Endodermal cell (in vitro differentiated cells): ENCODE results near the gene GRM8. TPM values are rescaled to one million over a fixed set of nuclear protein-coding genes. Genes with fewer than 3 reads are reported as not detected.
A peak's percentile ranks its signal among the peaks of the same experiment; 100 is the strongest.

Experiments used
- DNase-seq: peaks from one replicate; pipeline ENCODE4 v3.0.0-alpha.2; 2017
- H3K27ac ChIP-seq: 2 replicates; pipeline ENCODE4 v1.5.1; 2013; ENCODE audit warnings: mild to moderate bottlenecking, low read depth, low read length, moderate library complexity
- H3K27me3 ChIP-seq: 2 replicates; pipeline ENCODE4 v1.6.1; 2013; ENCODE audit warnings: mild to moderate bottlenecking, low read length, moderate library complexity; ENCODE audit not compliant: insufficient read depth, control insufficient read depth, poor library complexity, severe bottlenecking
- H3K36me3 ChIP-seq: 2 replicates; pipeline ENCODE4 v1.7.0; 2013; ENCODE audit warnings: mild to moderate bottlenecking, low read length, moderate library complexity; ENCODE audit not compliant: control insufficient read depth, insufficient read depth
- H3K4me1 ChIP-seq: one replicate; pipeline ENCODE4 v1.7.0; 2013; ENCODE audit warnings: low read length; ENCODE audit not compliant: control insufficient read depth, insufficient read depth
- H3K4me3 ChIP-seq: 2 replicates; pipeline ENCODE4 v1.5.1; 2013; ENCODE audit warnings: mild to moderate bottlenecking, low read length, moderate library complexity
- H3K9ac ChIP-seq: 2 replicates; pipeline ENCODE4 v1.6.1; 2013; ENCODE audit warnings: mild to moderate bottlenecking, low read length, moderate library complexity; ENCODE audit not compliant: poor library complexity, severe bottlenecking; ENCODE audit errors: extremely low read depth
- H3K9me3 ChIP-seq: 2 replicates; pipeline ENCODE4 v1.6.1; 2013; ENCODE audit warnings: mild to moderate bottlenecking, low read length, moderate library complexity; ENCODE audit not compliant: control insufficient read depth
- H3K27ac Mint-ChIP-seq: 2 replicates; pipeline ENCODE4 v1.8.0; 2020; ENCODE audit warnings: mixed read lengths
- H3K27me3 Mint-ChIP-seq: 2 replicates; pipeline ENCODE4 v1.8.0; 2021; ENCODE audit warnings: mild to moderate bottlenecking, mixed read lengths; ENCODE audit not compliant: insufficient read depth
- H3K36me3 Mint-ChIP-seq: 2 replicates; pipeline ENCODE4 v1.8.0; 2020; ENCODE audit warnings: low read depth, mixed read lengths
- H3K4me1 Mint-ChIP-seq: 2 replicates; pipeline ENCODE4 v1.8.0; 2020; ENCODE audit warnings: mixed read lengths
- H3K4me3 Mint-ChIP-seq: 2 replicates; pipeline ENCODE4 v1.8.0; 2020; ENCODE audit warnings: mild to moderate bottlenecking, moderate library complexity, mixed read lengths
- H3K9me3 Mint-ChIP-seq: 2 replicates; pipeline ENCODE4 v1.8.0; 2020; ENCODE audit warnings: mild to moderate bottlenecking, mixed read lengths
- CTCF ChIP-seq: fragments of 200-600 bp; sonication (generic); conservative IDR thresholded peaks from 2 replicates; pipeline ENCODE4 v1.5.0; 2021; ENCODE audit warnings: antibody characterized with exemption, mild to moderate bottlenecking
- WGBS, 2 experiments: methylation state at CpG; one replicate each; pipeline versions ENCODE4 v1.1.5 to v1.1.7; 2013; ENCODE audit warnings: missing lambda C conversion rate in 2 of 2, mixed read lengths in 1 of 2; ENCODE audit not compliant: insufficient coverage in 1 of 2, insufficient read length in 1 of 2; 5-methylcytosine and 5-hydroxymethylcytosine counted together
- microRNA-seq: library from miRNA; unstranded; fragments of <30 nt; microRNA quantifications from one replicate; pipeline ENCODE4 v1.2.0, GENCODE V29; 2020; ENCODE audit warnings: borderline microRNAs expressed
- total RNA-seq, 2 donors: library from RNA; stranded (reverse); fragmentation: NEBNext Ultra II Directional in 1 of 2; extraction: Animal tissue kit (Norgen Biotek cat#: 25700) in 1 of 2; gene quantifications; 2 replicates in 1 of 2; 3 replicates in 1 of 2; pipeline ENCODE4 v1.2.1, GENCODE V29; 2021

GRM8 gene
- total RNA-seq, 2 donors from 2014 or later = 0.93 to 2.0 TPM

DNA sequence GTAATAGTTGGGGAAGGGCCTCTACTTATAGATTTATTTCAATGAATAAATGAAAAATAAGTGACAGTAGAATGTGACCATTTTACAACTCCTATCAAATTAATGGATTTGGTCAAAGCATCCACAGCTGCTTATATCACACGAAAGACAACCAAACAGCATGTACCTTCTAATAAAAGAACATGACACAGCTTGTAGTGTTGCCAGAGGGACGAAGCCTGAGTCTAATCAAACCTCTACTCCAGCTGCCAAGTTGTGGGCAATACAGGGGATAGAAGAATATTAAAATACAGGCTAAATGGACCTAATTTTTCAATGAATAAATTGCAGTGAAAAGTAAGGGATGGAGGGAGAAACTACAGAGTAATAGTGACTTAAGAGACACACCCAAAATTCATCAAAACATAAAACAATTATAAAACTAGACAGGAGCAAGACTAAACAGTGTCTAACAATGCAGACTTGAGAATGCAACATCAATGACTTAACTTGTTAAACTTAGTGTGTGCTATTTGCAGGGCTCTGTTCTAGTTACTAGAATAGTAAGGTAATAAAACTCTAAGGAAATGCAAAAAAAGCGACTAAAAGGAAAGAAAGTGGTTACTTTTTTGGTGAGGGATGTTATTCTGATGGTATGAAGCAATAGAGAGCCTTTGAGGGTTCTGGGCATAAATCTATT, 853.8 kb downstream of the GRM8 start:
- no peak overlapping the region for H3K27ac Mint-ChIP-seq
- Histone ChIP-seq H3K9ac (no peak overlapping the region), H3K27ac (no peak overlapping the region), H3K27me3 (no peaks in the 10 kb centered on the region), H3K4me1 (peaks cover 10% of the 10 kb centered on the region), H3K4me3 (no peak overlapping the region), H3K36me3 (no peaks in the 10 kb centered on the region), H3K9me3 (no peaks in the 10 kb centered on the region)
- H3K4me1 Mint-ChIP-seq = peaks cover 24% of the 10 kb centered on the region
- WGBS, 2 experiments = 95 to 100% methylated on average over 2 to 3 of the region's 3 CpGs
- H3K4me3 Mint-ChIP-seq = no peak overlapping the region
- H3K27me3 Mint-ChIP-seq = no peaks in the 10 kb centered on the region
- H3K36me3 Mint-ChIP-seq = no peaks in the 10 kb centered on the region
- no peak for TF ChIP-seq CTCF
- no peaks in the 10 kb centered on the region for H3K9me3 Mint-ChIP-seq
- no peak for DNase-seq

DNA sequence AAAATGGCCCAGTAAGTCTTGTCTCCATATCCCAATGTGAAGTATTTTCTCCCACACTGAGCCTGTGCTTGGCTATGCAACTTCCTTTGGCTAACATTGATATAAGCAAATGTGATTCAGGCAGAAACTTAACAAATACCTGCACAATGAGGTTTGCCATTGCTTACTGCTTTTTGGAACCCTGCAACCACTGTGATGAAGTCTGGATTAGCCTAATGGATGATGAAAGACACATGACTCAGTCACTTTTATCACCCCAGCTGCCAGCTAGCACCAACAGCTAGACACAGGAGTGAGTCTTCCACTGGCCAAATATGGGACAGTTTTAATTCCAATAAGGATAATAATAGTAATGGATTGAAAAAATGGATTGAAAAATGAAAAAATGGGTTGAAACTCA, 854.5 kb downstream of the GRM8 start:
- H3K36me3 Mint-ChIP-seq = no peaks in the 10 kb centered on the region
- Histone ChIP-seq H3K36me3 (no peaks in the 10 kb centered on the region), H3K4me3 (no peak overlapping the region), H3K27ac (no peak overlapping the region), H3K9me3 (no peaks in the 10 kb centered on the region), H3K4me1 (peaks cover 8% of the 10 kb centered on the region), H3K27me3 (no peaks in the 10 kb centered on the region), H3K9ac (no peak overlapping the region)
- no peak for DNase-seq
- H3K27ac Mint-ChIP-seq = no peak overlapping the region
- H3K27me3 Mint-ChIP-seq = no peaks in the 10 kb centered on the region
- peaks cover 21% of the 10 kb centered on the region for H3K4me1 Mint-ChIP-seq
- H3K9me3 Mint-ChIP-seq = no peaks in the 10 kb centered on the region
- no peak for TF ChIP-seq CTCF
- no peak overlapping the region for H3K4me3 Mint-ChIP-seq

DNA sequence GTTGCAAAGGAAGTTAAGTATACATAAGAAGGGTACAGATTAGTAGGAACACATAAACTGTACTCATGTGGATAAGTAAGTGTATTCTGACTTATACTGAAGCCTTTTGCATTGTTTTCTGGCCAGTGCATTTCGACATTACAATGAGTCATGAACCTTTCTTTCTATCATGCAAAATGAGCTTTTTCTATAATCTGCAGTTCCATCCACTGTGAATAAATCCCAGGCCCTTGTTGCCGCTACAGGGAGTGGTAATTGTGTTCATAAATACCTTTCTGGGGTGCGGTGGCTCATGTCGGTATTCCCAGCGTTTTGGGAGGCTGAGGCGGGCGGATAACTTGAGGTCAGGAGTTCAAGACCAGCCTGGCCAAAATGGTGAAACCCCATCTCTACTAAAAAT, 858.3 kb downstream of the GRM8 start:
- Histone ChIP-seq H3K27me3 (no peaks in the 10 kb centered on the region), H3K9ac (no peak overlapping the region), H3K4me3 (no peak overlapping the region), H3K9me3 (no peaks in the 10 kb centered on the region), H3K36me3 (no peaks in the 10 kb centered on the region), H3K4me1 (no peaks in the 10 kb centered on the region), H3K27ac (no peak overlapping the region)
- H3K27me3 Mint-ChIP-seq = no peaks in the 10 kb centered on the region
- no peaks in the 10 kb centered on the region for H3K36me3 Mint-ChIP-seq
- H3K27ac Mint-ChIP-seq = no peak overlapping the region
- TF ChIP-seq CTCF = no peak
- no peaks in the 10 kb centered on the region for H3K4me1 Mint-ChIP-seq
- no peak overlapping the region for H3K4me3 Mint-ChIP-seq
- H3K9me3 Mint-ChIP-seq = no peaks in the 10 kb centered on the region
- no peak for DNase-seq
- WGBS, 2 experiments = 57 to 79% methylated on average over 3 to 7 of the region's 7 CpGs

Small RNAs within 50 kb of the gene (microRNA-seq; reads per million reads assigned to microRNA genes)
- 3.0 reads per million, percentile 20 among the genes with 10 or more reads in this experiment for gene MIR592

Other genes with a start within 250 kb of the GRM8 start
- 10 to 100 TPM; 13.8 to 16.8 TPM for gene ZNF800, start 139.8 kb upstream of the GRM8 start, total RNA-seq